Measurements from ENCODE around the gene SEMA5A.

- no peak for TF ChIP-seq POLR2A (IDR thresholded peaks at IDR 0.05)
- TF ChIP-seq CTCF (IDR thresholded peaks at IDR 0.05), result no peak
Observed at GRCh38 chr5:9165546-9165945, 380.3 kb downstream of the SEMA5A start.
